Left ventricle myocardium inferior (tissue), 1 donor: Measurements from ENCODE around the gene MTCH2. TPM values are rescaled to one million over a fixed set of nuclear protein-coding genes. Genes with fewer than 3 reads are reported as not detected.
A peak's percentile ranks its signal among the peaks of the same experiment; 100 is the strongest.

ENCODE experiments used
- DNase-seq: peaks from one replicate; pipeline ENCODE4 v3.0.0-alpha.2; 2020
- H3K27ac ChIP-seq: fragments of 200-600 bp; replicated peaks from 2 replicates; pipeline ENCODE4 v1.8.0; 2021
- H3K27me3 ChIP-seq: fragments of 200-600 bp; 2 replicates; pipeline ENCODE4 v1.8.0; 2021; ENCODE audit warnings: low read depth
- H3K36me3 ChIP-seq: fragments of 200-600 bp; 2 replicates; pipeline ENCODE4 v1.8.0; 2021
- H3K4me1 ChIP-seq: fragments of 200-600 bp; 2 replicates; pipeline ENCODE4 v1.8.0; 2021
- H3K4me3 ChIP-seq: fragments of 200-600 bp; 2 replicates; pipeline ENCODE4 v1.8.0; 2021; ENCODE audit warnings: mild to moderate bottlenecking, moderate library complexity
- H3K9me3 ChIP-seq: fragments of 200-600 bp; replicated peaks from 2 replicates; pipeline ENCODE4 v1.8.0; 2021
- CTCF ChIP-seq: fragments of 200-600 bp; IDR thresholded peaks from 2 replicates; pipeline ENCODE4 v1.8.0; 2021; ENCODE audit warnings: antibody characterized with exemption, mild to moderate bottlenecking, borderline replicate concordance
- intact Hi-C: fragments of 100-400 bp; cut with micrococcal nuclease; formaldehyde crosslinking; loops from one replicate; pipeline ENCODE4 v1.11.0; 2022
- total RNA-seq: library from RNA; stranded (reverse); fragmentation: NEBNext Ultra II Directional; extraction: Animal tissue kit (Norgen Biotek cat#: 25700); gene quantifications from one replicate; pipeline ENCODE4 v1.2.1, GENCODE V29; 2021
- donor health status: DM: no; HTN: yes; CAD: no; lungs with severe emphysema.

Gene MTCH2
- total RNA-seq, 1 donor from 2014 or later, result 93.7 TPM

GRCh38 chr11:47589977-47590861, 52.1 kb downstream of the MTCH2 start:
- TF ChIP-seq CTCF, result no peak
- peaks cover 65% of the 10 kb centered on the region for H3K27me3 ChIP-seq
- intact Hi-C loops, result no loop called here
- H3K36me3 ChIP-seq, result peaks cover under 1% of the 10 kb centered on the region
- peak overlapping the region; percentile 16 for H3K27ac ChIP-seq
- no peaks in the 10 kb centered on the region for H3K9me3 ChIP-seq
- H3K4me3 ChIP-seq, result peak overlapping the region; percentile 58
- H3K4me1 ChIP-seq, result peaks cover 44% of the 10 kb centered on the region
- DNase-seq, result no peak

GRCh38 chr11:47589584-47589976, 52.8 kb downstream of the MTCH2 start:
- no peak for DNase-seq
- H3K27ac ChIP-seq, result peak overlapping the region; percentile 16
- no peaks in the 10 kb centered on the region for H3K9me3 ChIP-seq
- peaks cover 59% of the 10 kb centered on the region for H3K27me3 ChIP-seq
- peaks cover 7% of the 10 kb centered on the region for H3K36me3 ChIP-seq
- intact Hi-C loops, result no loop called here
- H3K4me3 ChIP-seq, result peak overlapping the region; percentile 58
- peaks cover 38% of the 10 kb centered on the region for H3K4me1 ChIP-seq
- no peak for TF ChIP-seq CTCF

GRCh38 chr11:47589118-47589517, 53.2 kb downstream of the MTCH2 start:
- H3K27ac ChIP-seq, result peak overlapping the region; percentile 16
- H3K27me3 ChIP-seq, result peaks cover 54% of the 10 kb centered on the region
- intact Hi-C loops, result no loop called here
- peaks cover 12% of the 10 kb centered on the region for H3K36me3 ChIP-seq
- peak overlapping the region; percentile 58 for H3K4me3 ChIP-seq
- no peaks in the 10 kb centered on the region for H3K9me3 ChIP-seq
- DNase-seq, result no peak
- no peak for TF ChIP-seq CTCF
- peaks cover 33% of the 10 kb centered on the region for H3K4me1 ChIP-seq

GRCh38 chr11:47587723-47588326, 54.5 kb downstream of the MTCH2 start:
- H3K27ac ChIP-seq, result peak overlapping the region; percentile 12
- no peak overlapping the region for H3K4me3 ChIP-seq
- TF ChIP-seq CTCF, result no peak
- H3K9me3 ChIP-seq, result no peaks in the 10 kb centered on the region
- intact Hi-C loops, result no loop called here
- peaks cover 26% of the 10 kb centered on the region for H3K4me1 ChIP-seq
- DNase-seq, result peak; percentile 51
- peaks cover 25% of the 10 kb centered on the region for H3K36me3 ChIP-seq
- peaks cover 41% of the 10 kb centered on the region for H3K27me3 ChIP-seq

- peak overlapping the region; percentile 12 for H3K27ac ChIP-seq
- H3K27me3 ChIP-seq, result peaks cover 35% of the 10 kb centered on the region
- no peak for DNase-seq
- H3K36me3 ChIP-seq, result peaks cover 31% of the 10 kb centered on the region
- no peak overlapping the region for H3K4me3 ChIP-seq
- intact Hi-C loops, result no loop called here
- H3K4me1 ChIP-seq, result peaks cover 26% of the 10 kb centered on the region
- TF ChIP-seq CTCF, result no peak
- H3K9me3 ChIP-seq, result no peaks in the 10 kb centered on the region
Observed at GRCh38 chr11:47587039-47587716, 55.2 kb downstream of the MTCH2 start.
